ENCODE results near the gene RASGRF1. TPM values are rescaled to one million over a fixed set of nuclear protein-coding genes. Genes with fewer than 3 reads are reported as not detected.

The RASGRF1 gene
- total and polyA plus RNA-seq, 2 experiments from 2014 or later, result 0.05 to 0.24 TPM

DNA sequence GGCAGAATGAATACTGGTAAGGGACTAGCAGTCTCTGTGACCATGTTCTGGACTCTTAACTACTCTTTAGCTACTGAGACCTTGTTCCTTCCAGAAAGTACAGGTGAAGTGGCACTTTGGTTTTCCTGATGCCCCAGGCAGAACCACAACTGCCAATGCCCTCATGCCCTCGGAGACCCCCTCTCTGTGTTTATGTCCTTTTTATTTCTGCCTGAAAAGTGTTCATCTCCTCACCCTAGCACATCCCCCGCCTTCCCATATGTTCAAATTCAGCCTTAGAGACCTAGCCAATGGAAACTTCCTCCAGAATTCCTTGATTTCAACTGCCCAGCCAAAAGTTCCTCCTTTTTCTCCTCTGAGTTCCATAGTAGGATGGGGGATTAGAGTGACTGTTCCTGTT lies 23.3 kb upstream of the RASGRF1 start:
- H2AFZ ChIP-seq, result no peak overlapping the region
- Mint-ChIP-seq H3K27me3 (ENCODE audit: insufficient read depth, low read depth, poor library complexity) (no peaks in the 10 kb centered on the region), H3K9me3 (no peaks in the 10 kb centered on the region), H3K4me3 (no peak overlapping the region), H3K27ac (no peak overlapping the region), H3K36me3 (ENCODE audit: low read depth) (no peaks in the 10 kb centered on the region), H3K4me1 (no peaks in the 10 kb centered on the region)
- no peak overlapping the region for H3K27ac ChIP-seq (ENCODE audit: low read depth)
- no peaks in the 10 kb centered on the region for H3K36me3 ChIP-seq (ENCODE audit: insufficient read depth)
- H3K4me2 ChIP-seq, result no peak overlapping the region
- no peaks in the 10 kb centered on the region for H3F3A ChIP-seq (replicated peaks; ENCODE audit: low read depth)
- TF ChIP-seq NANOG (IDR thresholded peaks at IDR 0.05; ENCODE audit: borderline replicate concordance), result no peak
- TF ChIP-seq EZH2phosphoT487 (IDR thresholded peaks at IDR 0.05; ENCODE audit: unreplicated experiment), result no peak
- TF ChIP-seq, protein P1, sequence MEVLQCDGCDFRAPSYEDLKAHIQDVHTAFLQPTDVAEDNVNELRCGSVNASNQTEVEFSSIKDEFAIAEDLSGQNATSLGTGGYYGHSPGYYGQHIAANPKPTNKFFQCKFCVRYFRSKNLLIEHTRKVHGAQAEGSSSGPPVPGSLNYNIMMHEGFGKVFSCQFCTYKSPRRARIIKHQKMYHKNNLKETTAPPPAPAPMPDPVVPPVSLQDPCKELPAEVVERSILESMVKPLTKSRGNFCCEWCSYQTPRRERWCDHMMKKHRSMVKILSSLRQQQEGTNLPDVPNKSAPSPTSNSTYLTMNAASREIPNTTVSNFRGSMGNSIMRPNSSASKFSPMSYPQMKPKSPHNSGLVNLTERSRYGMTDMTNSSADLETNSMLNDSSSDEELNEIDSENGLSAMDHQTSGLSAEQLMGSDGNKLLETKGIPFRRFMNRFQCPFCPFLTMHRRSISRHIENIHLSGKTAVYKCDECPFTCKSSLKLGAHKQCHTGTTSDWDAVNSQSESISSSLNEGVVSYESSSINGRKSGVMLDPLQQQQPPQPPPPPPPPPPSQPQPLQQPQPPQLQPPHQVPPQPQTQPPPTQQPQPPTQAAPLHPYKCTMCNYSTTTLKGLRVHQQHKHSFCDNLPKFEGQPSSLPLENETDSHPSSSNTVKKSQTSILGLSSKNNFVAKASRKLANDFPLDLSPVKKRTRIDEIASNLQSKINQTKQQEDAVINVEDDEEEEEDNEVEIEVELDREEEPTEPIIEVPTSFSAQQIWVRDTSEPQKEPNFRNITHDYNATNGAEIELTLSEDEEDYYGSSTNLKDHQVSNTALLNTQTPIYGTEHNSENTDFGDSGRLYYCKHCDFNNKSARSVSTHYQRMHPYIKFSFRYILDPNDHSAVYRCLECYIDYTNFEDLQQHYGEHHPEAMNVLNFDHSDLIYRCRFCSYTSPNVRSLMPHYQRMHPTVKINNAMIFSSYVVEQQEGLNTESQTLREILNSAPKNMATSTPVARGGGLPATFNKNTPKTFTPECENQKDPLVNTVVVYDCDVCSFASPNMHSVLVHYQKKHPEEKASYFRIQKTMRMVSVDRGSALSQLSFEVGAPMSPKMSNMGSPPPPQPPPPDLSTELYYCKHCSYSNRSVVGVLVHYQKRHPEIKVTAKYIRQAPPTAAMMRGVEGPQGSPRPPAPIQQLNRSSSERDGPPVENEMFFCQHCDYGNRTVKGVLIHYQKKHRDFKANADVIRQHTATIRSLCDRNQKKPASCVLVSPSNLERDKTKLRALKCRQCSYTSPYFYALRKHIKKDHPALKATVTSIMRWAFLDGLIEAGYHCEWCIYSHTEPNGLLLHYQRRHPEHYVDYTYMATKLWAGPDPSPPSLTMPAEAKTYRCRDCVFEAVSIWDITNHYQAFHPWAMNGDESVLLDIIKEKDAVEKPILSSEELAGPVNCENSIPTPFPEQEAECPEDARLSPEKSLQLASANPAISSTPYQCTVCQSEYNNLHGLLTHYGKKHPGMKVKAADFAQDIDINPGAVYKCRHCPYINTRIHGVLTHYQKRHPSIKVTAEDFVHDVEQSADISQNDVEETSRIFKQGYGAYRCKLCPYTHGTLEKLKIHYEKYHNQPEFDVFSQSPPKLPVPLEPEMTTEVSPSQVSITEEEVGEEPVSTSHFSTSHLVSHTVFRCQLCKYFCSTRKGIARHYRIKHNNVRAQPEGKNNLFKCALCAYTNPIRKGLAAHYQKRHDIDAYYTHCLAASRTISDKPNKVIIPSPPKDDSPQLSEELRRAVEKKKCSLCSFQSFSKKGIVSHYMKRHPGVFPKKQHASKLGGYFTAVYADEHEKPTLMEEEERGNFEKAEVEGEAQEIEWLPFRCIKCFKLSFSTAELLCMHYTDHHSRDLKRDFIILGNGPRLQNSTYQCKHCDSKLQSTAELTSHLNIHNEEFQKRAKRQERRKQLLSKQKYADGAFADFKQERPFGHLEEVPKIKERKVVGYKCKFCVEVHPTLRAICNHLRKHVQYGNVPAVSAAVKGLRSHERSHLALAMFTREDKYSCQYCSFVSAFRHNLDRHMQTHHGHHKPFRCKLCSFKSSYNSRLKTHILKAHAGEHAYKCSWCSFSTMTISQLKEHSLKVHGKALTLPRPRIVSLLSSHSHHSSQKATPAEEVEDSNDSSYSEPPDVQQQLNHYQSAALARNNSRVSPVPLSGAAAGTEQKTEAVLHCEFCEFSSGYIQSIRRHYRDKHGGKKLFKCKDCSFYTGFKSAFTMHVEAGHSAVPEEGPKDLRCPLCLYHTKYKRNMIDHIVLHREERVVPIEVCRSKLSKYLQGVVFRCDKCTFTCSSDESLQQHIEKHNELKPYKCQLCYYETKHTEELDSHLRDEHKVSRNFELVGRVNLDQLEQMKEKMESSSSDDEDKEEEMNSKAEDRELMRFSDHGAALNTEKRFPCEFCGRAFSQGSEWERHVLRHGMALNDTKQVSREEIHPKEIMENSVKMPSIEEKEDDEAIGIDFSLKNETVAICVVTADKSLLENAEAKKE (CRISPR knock-in tag; IDR thresholded peaks at IDR 0.05), result no peak
- TF ChIP-seq, protein P2, sequence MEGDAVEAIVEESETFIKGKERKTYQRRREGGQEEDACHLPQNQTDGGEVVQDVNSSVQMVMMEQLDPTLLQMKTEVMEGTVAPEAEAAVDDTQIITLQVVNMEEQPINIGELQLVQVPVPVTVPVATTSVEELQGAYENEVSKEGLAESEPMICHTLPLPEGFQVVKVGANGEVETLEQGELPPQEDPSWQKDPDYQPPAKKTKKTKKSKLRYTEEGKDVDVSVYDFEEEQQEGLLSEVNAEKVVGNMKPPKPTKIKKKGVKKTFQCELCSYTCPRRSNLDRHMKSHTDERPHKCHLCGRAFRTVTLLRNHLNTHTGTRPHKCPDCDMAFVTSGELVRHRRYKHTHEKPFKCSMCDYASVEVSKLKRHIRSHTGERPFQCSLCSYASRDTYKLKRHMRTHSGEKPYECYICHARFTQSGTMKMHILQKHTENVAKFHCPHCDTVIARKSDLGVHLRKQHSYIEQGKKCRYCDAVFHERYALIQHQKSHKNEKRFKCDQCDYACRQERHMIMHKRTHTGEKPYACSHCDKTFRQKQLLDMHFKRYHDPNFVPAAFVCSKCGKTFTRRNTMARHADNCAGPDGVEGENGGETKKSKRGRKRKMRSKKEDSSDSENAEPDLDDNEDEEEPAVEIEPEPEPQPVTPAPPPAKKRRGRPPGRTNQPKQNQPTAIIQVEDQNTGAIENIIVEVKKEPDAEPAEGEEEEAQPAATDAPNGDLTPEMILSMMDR (conservative IDR thresholded peaks at IDR 0.05; ENCODE audit: low read depth in 2 of 2), result no peak
- TF ChIP-seq STAT1 (IDR thresholded peaks at IDR 0.05; ENCODE audit: unreplicated experiment), result no peak
- TF ChIP-seq JUNB (IDR thresholded peaks at IDR 0.05; ENCODE audit: unreplicated experiment), result no peak
- no peak for TF ChIP-seq CREB1 (CRISPR knock-in tag; IDR thresholded peaks at IDR 0.05; ENCODE audit: low read depth)
- no peak for TF ChIP-seq POLR2AphosphoS5 (IDR thresholded peaks at IDR 0.05; ENCODE audit: low read depth)
- TF ChIP-seq EZH2 (IDR thresholded peaks at IDR 0.05; ENCODE audit: low read depth, unreplicated experiment), result no peak
- no peak for TF ChIP-seq ZNF114 (CRISPR knock-in tag; IDR thresholded peaks at IDR 0.05)
- TF ChIP-seq ZNF331 (CRISPR knock-in tag; IDR thresholded peaks at IDR 0.05; ENCODE audit: low read depth), result no peak
- TF ChIP-seq, protein P3, sequence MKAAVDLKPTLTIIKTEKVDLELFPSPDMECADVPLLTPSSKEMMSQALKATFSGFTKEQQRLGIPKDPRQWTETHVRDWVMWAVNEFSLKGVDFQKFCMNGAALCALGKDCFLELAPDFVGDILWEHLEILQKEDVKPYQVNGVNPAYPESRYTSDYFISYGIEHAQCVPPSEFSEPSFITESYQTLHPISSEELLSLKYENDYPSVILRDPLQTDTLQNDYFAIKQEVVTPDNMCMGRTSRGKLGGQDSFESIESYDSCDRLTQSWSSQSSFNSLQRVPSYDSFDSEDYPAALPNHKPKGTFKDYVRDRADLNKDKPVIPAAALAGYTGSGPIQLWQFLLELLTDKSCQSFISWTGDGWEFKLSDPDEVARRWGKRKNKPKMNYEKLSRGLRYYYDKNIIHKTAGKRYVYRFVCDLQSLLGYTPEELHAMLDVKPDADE (IDR thresholded peaks at IDR 0.05), result no peak
- TF ChIP-seq, protein P4, sequence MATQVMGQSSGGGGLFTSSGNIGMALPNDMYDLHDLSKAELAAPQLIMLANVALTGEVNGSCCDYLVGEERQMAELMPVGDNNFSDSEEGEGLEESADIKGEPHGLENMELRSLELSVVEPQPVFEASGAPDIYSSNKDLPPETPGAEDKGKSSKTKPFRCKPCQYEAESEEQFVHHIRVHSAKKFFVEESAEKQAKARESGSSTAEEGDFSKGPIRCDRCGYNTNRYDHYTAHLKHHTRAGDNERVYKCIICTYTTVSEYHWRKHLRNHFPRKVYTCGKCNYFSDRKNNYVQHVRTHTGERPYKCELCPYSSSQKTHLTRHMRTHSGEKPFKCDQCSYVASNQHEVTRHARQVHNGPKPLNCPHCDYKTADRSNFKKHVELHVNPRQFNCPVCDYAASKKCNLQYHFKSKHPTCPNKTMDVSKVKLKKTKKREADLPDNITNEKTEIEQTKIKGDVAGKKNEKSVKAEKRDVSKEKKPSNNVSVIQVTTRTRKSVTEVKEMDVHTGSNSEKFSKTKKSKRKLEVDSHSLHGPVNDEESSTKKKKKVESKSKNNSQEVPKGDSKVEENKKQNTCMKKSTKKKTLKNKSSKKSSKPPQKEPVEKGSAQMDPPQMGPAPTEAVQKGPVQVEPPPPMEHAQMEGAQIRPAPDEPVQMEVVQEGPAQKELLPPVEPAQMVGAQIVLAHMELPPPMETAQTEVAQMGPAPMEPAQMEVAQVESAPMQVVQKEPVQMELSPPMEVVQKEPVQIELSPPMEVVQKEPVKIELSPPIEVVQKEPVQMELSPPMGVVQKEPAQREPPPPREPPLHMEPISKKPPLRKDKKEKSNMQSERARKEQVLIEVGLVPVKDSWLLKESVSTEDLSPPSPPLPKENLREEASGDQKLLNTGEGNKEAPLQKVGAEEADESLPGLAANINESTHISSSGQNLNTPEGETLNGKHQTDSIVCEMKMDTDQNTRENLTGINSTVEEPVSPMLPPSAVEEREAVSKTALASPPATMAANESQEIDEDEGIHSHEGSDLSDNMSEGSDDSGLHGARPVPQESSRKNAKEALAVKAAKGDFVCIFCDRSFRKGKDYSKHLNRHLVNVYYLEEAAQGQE (IDR thresholded peaks at IDR 0.05; ENCODE audit: unreplicated experiment), result no peak
- no peak for DNase-seq (ENCODE audit: low spot score)
- H3K9me2 ChIP-seq (ENCODE audit: insufficient read depth), result no peaks in the 10 kb centered on the region
- H3K4me3 ChIP-seq, result no peak overlapping the region
- no peaks in the 10 kb centered on the region for H3K79me2 ChIP-seq (replicated peaks; ENCODE audit: insufficient read depth)
- no peaks in the 10 kb centered on the region for H4K20me1 ChIP-seq (replicated peaks; ENCODE audit: insufficient read depth)
- no peak for ATAC-seq
- H3K27me3 ChIP-seq (ENCODE audit: insufficient read depth), result no peaks in the 10 kb centered on the region
- no peaks in the 10 kb centered on the region for H3K4me1 ChIP-seq (ENCODE audit: insufficient read depth)

Measured in GM23338 (cell line).